Esophagus muscularis mucosa (tissue), 4 donors: ENCODE results near the gene NDUFC2. TPM values are rescaled to one million over a fixed set of nuclear protein-coding genes. Genes with fewer than 3 reads are reported as not detected.
"Not testable (repeated sequence)": the region's sequence is repeated elsewhere in the genome, so short reads cannot be mapped to it uniquely, and the experiment has no call there.

ENCODE experiments used
- DNase-seq: peaks from one replicate; pipeline ENCODE4 v3.0.0-alpha.2; 2017; ENCODE audit errors: extremely low spot score
- H3K27ac ChIP-seq, 4 donors: fragments of 200-600 bp; sonication (generic); replicated peaks in 1 of 4; 1 replicate in 3 of 4; 2 replicates in 1 of 4; pipeline ENCODE4 v1.5.1; 2016 to 2019; ENCODE audit warnings: mild to moderate bottlenecking in 1 of 4
- H3K27me3 ChIP-seq, 4 donors: fragments of 200-600 bp; sonication (generic); one replicate each; pipeline versions ENCODE4 v1.5.1 to v1.6.0; 2016 to 2019
- H3K36me3 ChIP-seq, 4 donors: fragments of 200-600 bp; sonication (generic); one replicate each; pipeline ENCODE4 v1.5.1; 2016 to 2019
- H3K4me1 ChIP-seq, 4 donors: fragments of 200-600 bp; sonication (generic); one replicate each; pipeline ENCODE4 v1.5.1; 2016 to 2019
- H3K4me3 ChIP-seq, 4 donors: fragments of 200-600 bp; sonication (generic); 1 replicate in 2 of 4; 2 replicates in 2 of 4; pipeline ENCODE4 v1.5.1; 2016 to 2019; ENCODE audit warnings: mild to moderate bottlenecking in 4 of 4, moderate library complexity in 1 of 4
- H3K9me3 ChIP-seq, 4 donors: fragments of 200-600 bp; sonication (generic); 1 replicate in 3 of 4; 2 replicates in 1 of 4; pipeline ENCODE4 v1.5.1; 2016 to 2019
- CTCF ChIP-seq, 3 experiments: fragments of 200-600 bp in 2 of 3; fragments of 450-650 bp in 1 of 3; sonication (generic) in 2 of 3; IDR thresholded peaks; one replicate each; pipeline ENCODE4 v1.5.1; 2017 to 2019; ENCODE audit warnings: antibody characterized with exemption in 3 of 3, mild to moderate bottlenecking in 2 of 3, moderate library complexity in 1 of 3
- EP300 ChIP-seq: sonication (generic); formaldehyde crosslinking; IDR thresholded peaks from one replicate; pipeline ENCODE4 v1.6.1; 2017; ENCODE audit warnings: antibody characterized with exemption
- POLR2A ChIP-seq: fragments of 450-650 bp; IDR thresholded peaks from one replicate; pipeline ENCODE4 v1.6.1; 2017; ENCODE audit warnings: antibody characterized with exemption, moderate library complexity, mild to moderate bottlenecking, low read depth
- POLR2AphosphoS5 ChIP-seq, 2 donors: sonication (generic); formaldehyde crosslinking; IDR thresholded peaks; one replicate each; pipeline ENCODE4 v1.6.1; 2017; ENCODE audit warnings: antibody characterized with exemption in 2 of 2
- WGBS: methylation state at CpG from one replicate; pipeline ENCODE4 v1.1.5; 2018; 5-methylcytosine and 5-hydroxymethylcytosine counted together
- intact Hi-C: fragments of 100-400 bp; cut with DNase I; formaldehyde crosslinking; loops from one replicate; pipeline ENCODE4 v1.15.1; 2023
- total RNA-seq, 4 donors: library from RNA; depleted of rRNA; stranded (reverse); fragments of >200 nt; gene quantifications; one replicate each; pipeline versions ENCODE4 v1.1.0 to v1.2.1, GENCODE V29; 2016

Gene NDUFC2
- total RNA-seq, 4 donors from 2014 or later: 65.1 to 116 (median 91.1) TPM

- Histone ChIP-seq H3K4me1 (no peaks in the 10 kb centered on the region), H3K27me3 (no peaks in the 10 kb centered on the region), H3K36me3 (peaks cover 12 to 59% (median 24%) of the 10 kb centered on the region in 4 donors), H3K27ac (no peak overlapping the region), H3K4me3 (no peak overlapping the region), H3K9me3 (no peaks in the 10 kb centered on the region)
- no peak for TF ChIP-seq EP300
- TF ChIP-seq POLR2A: no peak
- TF ChIP-seq POLR2AphosphoS5 (IDR thresholded peaks at IDR 0.05): no peak
- no peak for TF ChIP-seq CTCF (IDR thresholded peaks at IDR 0.05)
- no peak for DNase-seq
- intact Hi-C loops: no loop called here
- WGBS: 74% methylated on average over 5 of the region's 5 CpGs
These were observed 20.6 kb upstream of the NDUFC2 start for GRCh38 chr11:78100261-78100660.

- H3K36me3 ChIP-seq: peaks cover 15 to 64% (median 24%) of the 10 kb centered on the region in 4 donors
- H3K27me3 ChIP-seq: no peaks in the 10 kb centered on the region
- DNase-seq: no peak
- no peaks in the 10 kb centered on the region for H3K4me1 ChIP-seq
- no peak overlapping the region for H3K27ac ChIP-seq
- TF ChIP-seq EP300: no peak
- no peak for TF ChIP-seq POLR2A
- TF ChIP-seq CTCF (IDR thresholded peaks at IDR 0.05): no peak
- no peak for TF ChIP-seq POLR2AphosphoS5 (IDR thresholded peaks at IDR 0.05)
- H3K4me3 ChIP-seq: no peak overlapping the region
- H3K9me3 ChIP-seq: no peaks in the 10 kb centered on the region
- intact Hi-C loops: no loop called here
- WGBS: 98% methylated on average over 4 of the region's 4 CpGs
These were observed 20.0 kb upstream of the NDUFC2 start for GRCh38 chr11:78099666-78100065.

GRCh38 chr11:78097666-78098385, 18.2 kb upstream of the NDUFC2 start:
- no peaks in the 10 kb centered on the region for H3K27me3 ChIP-seq
- no peak for DNase-seq
- intact Hi-C loops: no loop called here
- no peak overlapping the region for H3K27ac ChIP-seq
- no peaks in the 10 kb centered on the region for H3K4me1 ChIP-seq
- H3K36me3 ChIP-seq: peaks cover 20 to 53% (median 26%) of the 10 kb centered on the region in 4 donors
- WGBS: 93% methylated on average over 7 of the region's 7 CpGs
- no peak overlapping the region for H3K4me3 ChIP-seq
- TF ChIP-seq EP300 (no peak), POLR2AphosphoS5 (IDR thresholded peaks at IDR 0.05) (no peak), POLR2A (no peak)
- no peaks in the 10 kb centered on the region for H3K9me3 ChIP-seq

GRCh38 chr11:78094250-78094649, 14.6 kb upstream of the NDUFC2 start:
- Histone ChIP-seq H3K9me3 (no peaks in the 10 kb centered on the region), H3K27ac (no peak overlapping the region), H3K27me3 (no peaks in the 10 kb centered on the region), H3K4me1 (no peaks in the 10 kb centered on the region), H3K36me3 (peaks cover 4 to 25% (median 10%) of the 10 kb centered on the region in 4 donors), H3K4me3 (no peak overlapping the region)
- no peak for DNase-seq
- intact Hi-C loops: no loop called here
- whole genome bisulfite sequencing: 100% methylated on average over 2 of the region's 2 CpGs
- TF ChIP-seq CTCF (IDR thresholded peaks at IDR 0.05) (no peak), POLR2A (no peak), EP300 (no peak), POLR2AphosphoS5 (IDR thresholded peaks at IDR 0.05) (no peak)

GRCh38 chr11:78086521-78087074, 6.9 kb upstream of the NDUFC2 start:
- H3K27me3 ChIP-seq, H3K36me3 ChIP-seq, H3K4me3 ChIP-seq, DNase-seq, H3K9me3 ChIP-seq, H3K4me1 ChIP-seq, H3K27ac ChIP-seq, intact Hi-C loops: not testable (repeated sequence)
- 83% methylated on average over 6 of the region's 6 CpGs for WGBS

GRCh38 chr11:78085972-78086371, 6.3 kb upstream of the NDUFC2 start:
- intact Hi-C loops: no loop called here
- H3K4me1 ChIP-seq: peaks cover 0 to 2% (median 0%) of the 10 kb centered on the region in 4 donors
- DNase-seq: no peak
- H3K9me3 ChIP-seq: no peaks in the 10 kb centered on the region
- TF ChIP-seq EP300 (no peak), POLR2A (no peak)
- H3K27me3 ChIP-seq: no peaks in the 10 kb centered on the region
- H3K4me3 ChIP-seq: no peak overlapping the region
- 63% methylated on average over 3 of the region's 3 CpGs for WGBS
- H3K27ac ChIP-seq: no peak overlapping the region
- H3K36me3 ChIP-seq: no peaks in the 10 kb centered on the region

- DNase-seq, intact Hi-C loops: not testable (repeated sequence)
- 88% methylated on average over 8 of the region's 8 CpGs for WGBS
These were observed 4.8 kb upstream of the NDUFC2 start for GRCh38 chr11:78084506-78084905.

More at GRCh38 chr11:78084506-78084905, 4.8 kb upstream of the NDUFC2 start:
- H3K9me3 ChIP-seq, H3K36me3 ChIP-seq, H3K27me3 ChIP-seq, H3K27ac ChIP-seq, H3K4me3 ChIP-seq: not testable (repeated sequence)
- peaks cover 5 to 12% (median 7%) of the 10 kb centered on the region in 4 donors for H3K4me1 ChIP-seq
